GM12874 (cell line): ENCODE data around the gene FRY.

Experiments
- TF ChIP-seq, protein P1 (sequence below): IDR thresholded peaks from 2 replicates; pipeline ENCODE4 v1.5.1; 2011; ENCODE audit warnings: low read depth, mild to moderate bottlenecking, control low read depth, low read length, moderate library complexity; ENCODE audit not compliant: insufficient read depth

FRY gene

DNA sequence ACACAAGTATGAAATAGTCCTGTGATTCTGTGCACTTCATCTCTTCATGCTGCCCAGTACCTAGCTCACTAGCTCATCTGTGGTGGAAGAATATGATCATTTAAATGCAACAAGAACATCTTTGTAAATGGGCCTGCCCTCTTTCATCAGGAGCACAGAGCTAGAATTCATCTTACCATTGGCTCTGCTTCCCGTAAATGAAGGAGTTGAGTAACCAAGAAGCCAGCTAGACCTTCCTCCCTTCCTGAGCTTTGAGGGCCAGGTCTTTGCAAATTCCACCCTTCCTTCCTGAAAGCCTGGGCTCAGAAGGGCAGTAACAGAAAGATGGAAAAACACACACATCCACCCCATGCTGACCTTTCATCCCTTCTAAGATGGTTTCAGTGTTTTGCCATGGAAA lies 82.0 kb downstream of the FRY start:
- TF ChIP-seq, protein P1, sequence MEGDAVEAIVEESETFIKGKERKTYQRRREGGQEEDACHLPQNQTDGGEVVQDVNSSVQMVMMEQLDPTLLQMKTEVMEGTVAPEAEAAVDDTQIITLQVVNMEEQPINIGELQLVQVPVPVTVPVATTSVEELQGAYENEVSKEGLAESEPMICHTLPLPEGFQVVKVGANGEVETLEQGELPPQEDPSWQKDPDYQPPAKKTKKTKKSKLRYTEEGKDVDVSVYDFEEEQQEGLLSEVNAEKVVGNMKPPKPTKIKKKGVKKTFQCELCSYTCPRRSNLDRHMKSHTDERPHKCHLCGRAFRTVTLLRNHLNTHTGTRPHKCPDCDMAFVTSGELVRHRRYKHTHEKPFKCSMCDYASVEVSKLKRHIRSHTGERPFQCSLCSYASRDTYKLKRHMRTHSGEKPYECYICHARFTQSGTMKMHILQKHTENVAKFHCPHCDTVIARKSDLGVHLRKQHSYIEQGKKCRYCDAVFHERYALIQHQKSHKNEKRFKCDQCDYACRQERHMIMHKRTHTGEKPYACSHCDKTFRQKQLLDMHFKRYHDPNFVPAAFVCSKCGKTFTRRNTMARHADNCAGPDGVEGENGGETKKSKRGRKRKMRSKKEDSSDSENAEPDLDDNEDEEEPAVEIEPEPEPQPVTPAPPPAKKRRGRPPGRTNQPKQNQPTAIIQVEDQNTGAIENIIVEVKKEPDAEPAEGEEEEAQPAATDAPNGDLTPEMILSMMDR = no peak

- TF ChIP-seq, protein P1 = no peak
These were observed 82.8 kb downstream of the FRY start for GRCh38 chr13:32114284-32114950.

- TF ChIP-seq, protein P1 = no peak
These were observed 83.5 kb downstream of the FRY start for GRCh38 chr13:32115066-32115465.

- TF ChIP-seq, protein P1 = no peak
These were observed 84.6 kb downstream of the FRY start for GRCh38 chr13:32116210-32116609.

DNA sequence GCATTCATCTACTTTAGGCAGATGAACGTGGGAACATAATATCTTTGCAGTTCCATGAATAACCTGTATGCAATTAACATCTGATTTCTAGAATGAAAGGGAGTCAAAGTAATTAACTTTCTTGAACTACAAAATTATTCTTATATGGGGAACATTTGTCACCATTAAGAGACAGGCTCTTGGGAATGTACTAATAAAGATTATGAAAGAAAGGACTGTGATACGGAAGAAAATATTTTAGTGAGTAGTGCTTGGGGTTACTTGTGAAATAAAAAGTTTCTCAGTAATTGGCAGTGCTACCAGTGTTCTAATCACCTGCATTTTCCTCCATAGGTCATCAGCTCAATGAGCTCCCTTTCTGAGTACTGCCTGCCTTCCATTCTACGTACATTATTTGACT lies 85.4 kb downstream of the FRY start:
- TF ChIP-seq, protein P1 = no peak

DNA sequence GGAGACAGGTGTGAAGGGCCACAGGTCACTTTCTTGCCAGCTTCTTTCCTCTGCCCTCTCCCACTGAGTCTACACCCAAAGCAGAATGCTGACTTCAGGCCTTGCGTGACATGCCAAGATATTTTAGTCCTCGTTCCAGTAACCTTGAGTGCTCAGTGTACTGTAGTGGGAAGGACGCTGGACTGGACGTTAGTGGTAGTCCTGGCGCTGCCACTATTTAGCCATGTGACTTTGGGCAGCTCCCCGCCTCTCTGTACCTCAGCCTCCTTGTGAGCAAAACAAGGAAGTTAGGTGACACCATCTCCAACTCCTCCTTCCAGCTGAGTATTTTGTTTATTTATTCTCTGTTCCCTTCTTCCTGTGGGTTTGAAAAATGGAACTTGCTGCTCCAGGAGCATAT lies 86.1 kb downstream of the FRY start:
- TF ChIP-seq, protein P1 = no peak

DNA sequence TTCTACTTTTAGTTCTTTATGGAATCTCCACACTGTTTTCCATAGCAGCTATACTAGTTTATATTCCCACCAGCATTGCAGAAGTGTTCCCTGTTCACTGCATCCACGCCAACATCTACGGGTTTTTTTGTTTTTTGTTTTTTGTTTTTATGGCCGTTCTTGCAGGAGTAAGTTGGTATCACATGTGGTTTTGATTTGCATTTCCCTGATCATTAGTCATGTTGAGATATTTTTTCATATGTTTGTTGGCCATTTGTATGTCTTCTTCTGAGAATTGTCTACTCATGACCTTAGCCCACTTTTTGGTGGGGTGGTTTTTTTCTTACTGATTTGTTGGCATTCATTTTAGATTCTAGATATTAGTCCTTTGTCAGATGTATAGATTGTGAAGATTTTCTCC lies 89.7 kb downstream of the FRY start:
- TF ChIP-seq, protein P1 = no peak

DNA sequence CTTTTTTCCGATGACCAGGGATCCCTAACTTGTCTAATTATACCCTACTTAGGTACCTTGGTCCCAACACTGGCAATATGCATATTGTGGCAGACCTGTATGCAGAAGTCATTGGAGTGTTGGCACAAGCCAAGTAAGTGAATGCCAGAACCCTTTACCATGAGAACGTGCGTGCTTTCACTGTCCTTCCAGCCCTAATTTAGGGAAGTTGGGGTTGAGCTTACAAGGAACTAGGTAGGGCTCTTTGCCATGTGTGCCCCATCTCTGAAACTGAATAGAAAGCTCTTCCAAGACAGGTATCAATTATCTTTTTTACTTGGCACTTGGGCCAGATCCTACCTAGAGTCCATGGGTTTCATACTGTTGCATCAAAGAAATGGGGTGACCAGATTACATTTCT lies 93.2 kb downstream of the FRY start:
- TF ChIP-seq, protein P1 = no peak
